Measurements from ENCODE around the gene ISY1.

Gene ISY1

DNA sequence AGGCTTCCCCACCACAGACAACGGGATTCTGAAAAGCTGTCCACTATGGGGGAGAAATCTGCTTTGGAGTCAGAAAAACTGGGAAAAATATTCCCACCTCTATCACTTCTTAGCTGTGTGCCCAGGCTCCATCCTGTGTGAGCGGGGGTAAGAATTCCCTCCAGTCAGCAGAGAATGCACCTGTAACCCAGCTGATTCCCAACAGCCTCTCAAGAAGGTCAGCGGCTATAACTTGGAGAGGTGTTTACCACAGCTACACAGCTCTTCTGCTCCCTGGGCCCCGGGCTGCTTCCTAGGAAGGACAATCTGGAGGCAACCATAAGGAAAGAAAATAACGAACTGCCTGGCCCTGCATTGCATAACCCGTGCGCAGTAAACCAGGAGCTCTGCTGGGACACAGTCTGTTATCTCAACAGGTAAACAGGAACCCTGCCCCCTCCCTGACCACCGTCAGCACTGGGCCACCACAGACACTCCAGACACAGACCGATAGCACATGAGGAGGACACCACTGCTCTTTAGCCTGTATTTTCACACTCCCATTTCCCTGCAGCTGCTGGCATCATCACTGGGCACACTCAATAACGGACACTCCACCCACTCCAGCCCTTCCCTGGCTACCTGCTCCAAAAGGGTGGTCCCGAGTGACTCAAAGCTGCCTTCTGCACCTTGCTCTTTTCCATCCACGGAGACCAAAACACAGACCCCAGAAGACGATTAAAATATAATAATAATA is 41.3 kb downstream of the ISY1 start:
- TF ChIP-seq, protein P1, sequence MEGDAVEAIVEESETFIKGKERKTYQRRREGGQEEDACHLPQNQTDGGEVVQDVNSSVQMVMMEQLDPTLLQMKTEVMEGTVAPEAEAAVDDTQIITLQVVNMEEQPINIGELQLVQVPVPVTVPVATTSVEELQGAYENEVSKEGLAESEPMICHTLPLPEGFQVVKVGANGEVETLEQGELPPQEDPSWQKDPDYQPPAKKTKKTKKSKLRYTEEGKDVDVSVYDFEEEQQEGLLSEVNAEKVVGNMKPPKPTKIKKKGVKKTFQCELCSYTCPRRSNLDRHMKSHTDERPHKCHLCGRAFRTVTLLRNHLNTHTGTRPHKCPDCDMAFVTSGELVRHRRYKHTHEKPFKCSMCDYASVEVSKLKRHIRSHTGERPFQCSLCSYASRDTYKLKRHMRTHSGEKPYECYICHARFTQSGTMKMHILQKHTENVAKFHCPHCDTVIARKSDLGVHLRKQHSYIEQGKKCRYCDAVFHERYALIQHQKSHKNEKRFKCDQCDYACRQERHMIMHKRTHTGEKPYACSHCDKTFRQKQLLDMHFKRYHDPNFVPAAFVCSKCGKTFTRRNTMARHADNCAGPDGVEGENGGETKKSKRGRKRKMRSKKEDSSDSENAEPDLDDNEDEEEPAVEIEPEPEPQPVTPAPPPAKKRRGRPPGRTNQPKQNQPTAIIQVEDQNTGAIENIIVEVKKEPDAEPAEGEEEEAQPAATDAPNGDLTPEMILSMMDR (IDR thresholded peaks at IDR 0.05) = no peak

- TF ChIP-seq, protein P1 (IDR thresholded peaks at IDR 0.05) = no peak
Observed at GRCh38 chr3:129118745-129119144, 42.1 kb downstream of the ISY1 start.

- TF ChIP-seq, protein P1 (IDR thresholded peaks at IDR 0.05) = no peak
Observed at GRCh38 chr3:129117134-129117533, 43.7 kb downstream of the ISY1 start.

DNA sequence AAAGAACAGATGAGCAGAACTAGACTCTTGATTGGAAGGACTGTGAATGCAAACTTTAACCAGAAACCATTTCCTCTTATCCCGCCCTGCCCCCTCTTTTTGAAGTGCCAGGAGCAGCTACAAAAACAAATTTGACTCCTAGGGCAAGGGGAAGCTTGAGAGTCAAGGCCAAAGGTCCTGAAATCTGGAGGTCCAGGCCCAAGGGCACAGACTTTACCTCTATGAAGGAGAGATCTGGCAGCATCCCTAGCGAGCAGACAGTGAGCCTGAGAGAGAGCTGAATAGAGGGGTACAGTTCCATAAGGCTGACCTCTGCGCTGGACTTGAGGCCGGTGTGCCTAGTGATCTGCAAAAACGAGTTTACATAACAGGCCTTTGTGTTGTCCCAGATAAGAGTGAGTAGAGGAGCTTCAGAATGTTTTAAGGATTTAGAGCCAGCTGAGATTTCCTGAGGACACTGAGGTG is 44.3 kb downstream of the ISY1 start:
- TF ChIP-seq, protein P1 (IDR thresholded peaks at IDR 0.05) = no peak

GRCh38 chr3:129114455-129114854 is 46.4 kb downstream of the ISY1 start:
- TF ChIP-seq, protein P1 (IDR thresholded peaks at IDR 0.05) = no peak

GRCh38 chr3:129112308-129113052 is 48.4 kb downstream of the ISY1 start:
- TF ChIP-seq, protein P1 (IDR thresholded peaks at IDR 0.05) = no peak

GRCh38 chr3:129107793-129108192 is 53.1 kb downstream of the ISY1 start:
- TF ChIP-seq, protein P1 (IDR thresholded peaks at IDR 0.05) = no peak
